Measurements from ENCODE around the gene MPRIP. TPM values are rescaled to one million over a fixed set of nuclear protein-coding genes. Genes with fewer than 3 reads are reported as not detected.
A peak's percentile ranks its signal among the peaks of the same experiment; 100 is the strongest.

MPRIP gene
- total RNA-seq, 4 donors from 2014 or later, result 130 to 244 (median 155) TPM

GRCh38 chr17:17115620-17116019 is 73.4 kb downstream of the MPRIP start:
- no peak for TF ChIP-seq POLR2A (IDR thresholded peaks at IDR 0.05)
- TF ChIP-seq, protein P1, sequence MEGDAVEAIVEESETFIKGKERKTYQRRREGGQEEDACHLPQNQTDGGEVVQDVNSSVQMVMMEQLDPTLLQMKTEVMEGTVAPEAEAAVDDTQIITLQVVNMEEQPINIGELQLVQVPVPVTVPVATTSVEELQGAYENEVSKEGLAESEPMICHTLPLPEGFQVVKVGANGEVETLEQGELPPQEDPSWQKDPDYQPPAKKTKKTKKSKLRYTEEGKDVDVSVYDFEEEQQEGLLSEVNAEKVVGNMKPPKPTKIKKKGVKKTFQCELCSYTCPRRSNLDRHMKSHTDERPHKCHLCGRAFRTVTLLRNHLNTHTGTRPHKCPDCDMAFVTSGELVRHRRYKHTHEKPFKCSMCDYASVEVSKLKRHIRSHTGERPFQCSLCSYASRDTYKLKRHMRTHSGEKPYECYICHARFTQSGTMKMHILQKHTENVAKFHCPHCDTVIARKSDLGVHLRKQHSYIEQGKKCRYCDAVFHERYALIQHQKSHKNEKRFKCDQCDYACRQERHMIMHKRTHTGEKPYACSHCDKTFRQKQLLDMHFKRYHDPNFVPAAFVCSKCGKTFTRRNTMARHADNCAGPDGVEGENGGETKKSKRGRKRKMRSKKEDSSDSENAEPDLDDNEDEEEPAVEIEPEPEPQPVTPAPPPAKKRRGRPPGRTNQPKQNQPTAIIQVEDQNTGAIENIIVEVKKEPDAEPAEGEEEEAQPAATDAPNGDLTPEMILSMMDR (IDR thresholded peaks at IDR 0.05), result no peak
- Histone ChIP-seq H3K4me1 (peaks cover 38 to 83% of the 10 kb centered on the region in 2 donors), H3K27ac (no peak overlapping the region), H3K4me3 (replicated peaks in 1 of 3) (no peak overlapping the region), H3K27me3 (no peaks in the 10 kb centered on the region), H3K9me3 (no peaks in the 10 kb centered on the region), H3K36me3 (no peaks in the 10 kb centered on the region)
- no peak for DNase-seq
- WGBS, 2 donors, result 89 to 92% methylated on average over 4 of the region's 4 CpGs
- intact Hi-C loops (cut with DNase I), result no loop called here

DNA sequence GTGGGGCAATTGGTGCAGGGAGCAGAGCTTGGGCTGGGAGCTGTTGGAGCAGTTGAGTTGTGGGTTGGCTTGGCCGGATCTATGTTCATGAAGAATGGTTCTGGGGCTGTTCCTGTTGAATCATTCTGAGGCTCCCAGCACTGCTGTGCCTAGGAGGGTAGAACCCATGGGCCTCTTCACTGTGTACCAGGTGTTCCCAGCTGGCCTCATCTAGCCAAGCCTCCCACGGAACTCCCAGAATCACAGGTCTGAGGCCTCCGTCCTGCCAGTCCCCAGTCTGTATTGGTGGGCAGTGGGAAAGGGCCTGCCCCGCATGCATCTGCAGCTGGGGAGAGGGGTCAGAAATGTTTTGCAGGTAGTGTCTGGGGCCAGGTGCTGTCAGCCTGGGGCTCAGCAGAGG is 74.1 kb downstream of the MPRIP start:
- no peak overlapping the region for H3K4me3 ChIP-seq (replicated peaks in 1 of 3)
- no peak for DNase-seq
- H3K36me3 ChIP-seq, result no peaks in the 10 kb centered on the region
- H3K9me3 ChIP-seq, result no peaks in the 10 kb centered on the region
- H3K27ac ChIP-seq, result no peak overlapping the region
- intact Hi-C loops (cut with DNase I), result no loop called here
- no peak for TF ChIP-seq POLR2A (IDR thresholded peaks at IDR 0.05)
- TF ChIP-seq, protein P1 (IDR thresholded peaks at IDR 0.05), result no peak
- H3K27me3 ChIP-seq, result no peaks in the 10 kb centered on the region
- WGBS, 2 donors, result 90 to 100% methylated on average over 1 to 3 of the region's 4 CpGs
- H3K4me1 ChIP-seq, result peaks cover 45 to 84% of the 10 kb centered on the region in 2 donors

DNA sequence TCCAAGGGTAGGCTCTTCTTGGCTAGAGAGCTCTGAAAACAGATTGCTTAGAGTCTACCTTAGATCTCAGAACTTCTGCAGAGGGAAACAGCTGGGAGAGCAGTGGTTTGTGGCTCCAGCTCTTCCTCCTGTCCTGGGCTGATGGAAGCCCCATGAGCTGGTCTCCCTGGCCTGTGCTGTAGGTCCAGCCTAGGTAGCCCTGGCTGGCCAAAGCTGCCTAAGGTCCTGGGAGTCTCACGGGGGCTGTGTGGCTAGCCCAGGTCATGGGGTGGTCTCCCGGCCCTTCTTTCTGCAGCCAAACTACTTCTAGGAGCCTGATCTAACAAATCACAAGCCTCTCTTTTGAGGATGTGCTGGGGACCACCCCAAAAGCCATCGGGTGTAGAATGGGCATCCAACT is 75.7 kb downstream of the MPRIP start:
- DNase-seq, result no peak
- Histone ChIP-seq H3K4me1 (peaks cover 35 to 70% of the 10 kb centered on the region in 2 donors), H3K27ac (peak overlapping the region in 1 of 3 donors; percentile 41), H3K27me3 (no peaks in the 10 kb centered on the region), H3K9me3 (no peaks in the 10 kb centered on the region), H3K4me3 (replicated peaks in 1 of 3) (no peak overlapping the region), H3K36me3 (no peaks in the 10 kb centered on the region)
- TF ChIP-seq, protein P1 (IDR thresholded peaks at IDR 0.05), result no peak
- no peak for TF ChIP-seq POLR2A (IDR thresholded peaks at IDR 0.05)
- 88% methylated on average over 2 of the region's 3 CpGs; no CpG with 5 or more reads in 1 of the 2 donors for WGBS, 2 donors
- intact Hi-C loops (cut with DNase I), result no loop called here

- H3K4me3 ChIP-seq (replicated peaks in 1 of 3), result no peak overlapping the region
- H3K9me3 ChIP-seq, result no peaks in the 10 kb centered on the region
- intact Hi-C loops (cut with DNase I), result no loop called here
- peak overlapping the region; percentile 41 to 57 (median 57) for H3K27ac ChIP-seq
- no peak for DNase-seq
- no peaks in the 10 kb centered on the region for H3K36me3 ChIP-seq
- TF ChIP-seq, protein P1 (IDR thresholded peaks at IDR 0.05), result no peak
- no peak for TF ChIP-seq POLR2A (IDR thresholded peaks at IDR 0.05)
- no peaks in the 10 kb centered on the region for H3K27me3 ChIP-seq
- H3K4me1 ChIP-seq, result peaks cover 35 to 68% of the 10 kb centered on the region in 2 donors
- WGBS, 2 donors, result 89 to 93% methylated on average over 4 of the region's 4 CpGs
Measured at GRCh38 chr17:17118399-17118798, 76.1 kb downstream of the MPRIP start.

GRCh38 chr17:17119106-17119505 is 76.8 kb downstream of the MPRIP start:
- TF ChIP-seq POLR2A (IDR thresholded peaks at IDR 0.05), result no peak
- TF ChIP-seq, protein P1 (IDR thresholded peaks at IDR 0.05), result no peak
- peak; percentile 61 to 62 for DNase-seq
- WGBS, 2 donors, result 14 to 41% methylated on average over 4 of the region's 4 CpGs
- Histone ChIP-seq H3K4me1 (peaks cover 35 to 68% of the 10 kb centered on the region in 2 donors), H3K27ac (peak overlapping the region; percentile 41 to 57 (median 57)), H3K27me3 (no peaks in the 10 kb centered on the region), H3K9me3 (no peaks in the 10 kb centered on the region), H3K36me3 (no peaks in the 10 kb centered on the region), H3K4me3 (replicated peaks in 1 of 3) (no peak overlapping the region)
- intact Hi-C loops (cut with DNase I), result no loop called here
